ENCODE results near the gene JAZF1.
A peak's percentile ranks its signal among the peaks of the same experiment; 100 is the strongest.

The JAZF1 gene

DNA sequence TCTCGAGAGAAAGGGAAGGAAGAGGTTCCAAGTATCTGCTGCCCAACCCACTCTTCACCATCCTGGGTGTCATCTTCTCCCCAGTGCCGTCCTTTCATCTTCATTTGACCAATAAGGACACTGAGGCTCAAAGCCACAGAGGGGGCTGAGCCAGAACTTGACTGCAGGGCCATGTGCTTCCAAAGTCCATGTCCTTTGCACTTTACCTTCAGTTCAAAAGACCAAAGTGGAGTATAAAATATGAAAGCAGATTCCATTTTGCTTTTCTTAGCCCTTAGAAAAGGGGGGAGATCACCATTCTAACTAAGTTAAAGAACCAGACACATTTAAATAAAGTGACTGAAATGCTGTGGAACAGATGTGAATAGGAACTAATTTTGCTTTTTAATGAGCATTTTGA is 56.2 kb downstream of the JAZF1 start:
- in situ Hi-C loops (cut with HindIII; ENCODE audit: low pct_ligation_motif_present, low pct_unique_long_range_greater_than_20kb, low sequenced_read_pairs) = no loop called here
- DNase-seq = no peak

DNA sequence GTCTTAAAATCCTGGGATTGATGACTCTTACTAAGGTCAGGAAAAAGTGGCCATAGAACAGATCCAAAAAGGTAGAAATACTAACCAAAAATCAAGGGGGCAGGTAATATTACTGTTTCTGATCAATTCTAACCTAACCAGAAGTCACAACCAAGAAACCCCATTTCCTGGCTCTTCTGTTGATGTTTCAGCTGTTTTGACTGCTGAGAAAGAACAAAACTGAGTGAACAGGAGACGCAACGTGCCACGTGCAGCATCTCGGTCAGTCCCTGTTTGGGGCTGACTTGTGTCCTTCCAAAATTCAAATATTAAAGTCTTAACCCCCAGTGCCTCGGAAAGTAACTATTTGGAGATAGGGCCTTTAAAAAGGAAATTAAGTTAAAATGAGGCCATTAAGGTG is 56.8 kb downstream of the JAZF1 start:
- no peak for DNase-seq
- in situ Hi-C loops (cut with HindIII; ENCODE audit: low pct_ligation_motif_present, low pct_unique_long_range_greater_than_20kb, low sequenced_read_pairs) = no loop called here

DNA sequence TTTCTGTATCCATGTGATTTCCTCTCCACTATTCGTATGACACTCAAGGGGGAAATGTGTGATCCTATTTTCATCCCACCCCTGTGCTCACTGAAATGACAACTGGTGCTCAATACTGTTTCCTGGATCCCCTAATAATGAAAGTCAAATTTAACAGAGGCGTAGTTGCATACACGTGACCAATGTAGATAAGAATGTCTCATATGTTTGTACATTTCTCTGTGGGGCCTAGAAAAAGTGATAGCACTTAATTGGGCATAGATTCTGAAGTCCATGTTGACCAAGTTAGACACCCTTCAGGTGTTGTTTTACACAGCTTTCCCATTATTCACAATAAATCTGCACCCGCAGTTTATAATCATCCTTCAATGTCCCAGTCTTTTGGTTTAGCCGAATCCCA is 59.1 kb downstream of the JAZF1 start:
- in situ Hi-C loops (cut with HindIII; ENCODE audit: low pct_ligation_motif_present, low pct_unique_long_range_greater_than_20kb, low sequenced_read_pairs) = no loop called here
- DNase-seq = no peak

DNA sequence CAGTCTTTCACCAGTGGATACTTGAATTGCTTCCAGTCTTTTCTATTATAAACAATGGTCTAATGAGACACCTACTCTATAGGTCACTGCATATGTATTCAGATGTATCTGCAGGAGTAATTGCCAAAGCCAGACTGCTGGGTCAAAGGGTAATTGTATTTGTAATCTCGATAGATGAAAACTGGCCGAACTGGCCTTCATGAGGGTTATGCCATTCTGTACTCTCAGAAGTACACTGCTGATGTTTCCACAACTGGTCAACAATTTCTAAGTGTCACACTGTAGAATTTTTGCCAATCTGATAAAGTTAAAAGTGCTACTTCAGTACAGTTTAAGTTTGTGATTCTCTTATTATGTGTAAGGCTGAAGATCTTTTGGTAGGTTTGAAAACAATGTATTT is 64.6 kb downstream of the JAZF1 start:
- in situ Hi-C loops (cut with HindIII; ENCODE audit: low pct_ligation_motif_present, low pct_unique_long_range_greater_than_20kb, low sequenced_read_pairs) = no loop called here
- DNase-seq = no peak

DNA sequence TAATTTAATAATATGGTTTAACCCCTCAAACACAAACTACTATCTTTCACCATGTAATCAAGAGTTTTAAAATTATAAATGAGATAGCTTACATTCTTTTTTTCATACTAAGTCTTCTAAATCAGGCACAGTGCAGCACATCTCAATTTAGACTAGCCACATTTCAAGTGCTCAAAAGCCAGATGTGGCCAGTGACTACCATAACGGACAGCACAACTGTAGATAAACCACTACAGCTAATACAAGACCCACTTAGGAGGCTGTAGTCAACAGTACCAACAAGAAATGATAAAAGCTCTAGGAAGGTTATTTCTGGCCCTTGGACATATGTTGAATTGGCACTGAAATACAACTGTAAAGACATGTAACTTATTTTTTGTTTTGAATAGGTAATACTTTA is 65.3 kb downstream of the JAZF1 start:
- in situ Hi-C loops (cut with HindIII; ENCODE audit: low pct_ligation_motif_present, low pct_unique_long_range_greater_than_20kb, low sequenced_read_pairs) = no loop called here
- no peak for DNase-seq

DNA sequence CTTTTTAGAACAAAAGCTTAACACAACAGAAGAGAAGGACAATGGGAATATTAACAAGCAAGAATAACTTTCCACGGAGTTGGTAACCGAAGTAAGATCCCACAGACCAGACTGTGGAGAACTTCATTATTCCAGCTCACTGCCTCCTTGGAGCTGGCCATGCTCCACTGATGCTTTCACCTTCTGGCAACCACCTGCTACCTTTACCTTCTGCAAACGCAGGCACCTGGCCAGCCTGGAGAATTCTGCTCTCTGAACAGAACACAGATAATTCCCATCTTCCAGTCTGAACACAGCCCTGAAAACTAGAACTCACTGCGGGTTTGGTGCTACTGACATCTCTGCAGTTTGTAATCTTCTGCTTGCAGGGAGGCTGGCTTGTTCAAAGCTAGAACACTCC is 66.5 kb downstream of the JAZF1 start:
- in situ Hi-C loops (cut with HindIII; ENCODE audit: low pct_ligation_motif_present, low pct_unique_long_range_greater_than_20kb, low sequenced_read_pairs) = no loop called here
- DNase-seq = no peak

DNA sequence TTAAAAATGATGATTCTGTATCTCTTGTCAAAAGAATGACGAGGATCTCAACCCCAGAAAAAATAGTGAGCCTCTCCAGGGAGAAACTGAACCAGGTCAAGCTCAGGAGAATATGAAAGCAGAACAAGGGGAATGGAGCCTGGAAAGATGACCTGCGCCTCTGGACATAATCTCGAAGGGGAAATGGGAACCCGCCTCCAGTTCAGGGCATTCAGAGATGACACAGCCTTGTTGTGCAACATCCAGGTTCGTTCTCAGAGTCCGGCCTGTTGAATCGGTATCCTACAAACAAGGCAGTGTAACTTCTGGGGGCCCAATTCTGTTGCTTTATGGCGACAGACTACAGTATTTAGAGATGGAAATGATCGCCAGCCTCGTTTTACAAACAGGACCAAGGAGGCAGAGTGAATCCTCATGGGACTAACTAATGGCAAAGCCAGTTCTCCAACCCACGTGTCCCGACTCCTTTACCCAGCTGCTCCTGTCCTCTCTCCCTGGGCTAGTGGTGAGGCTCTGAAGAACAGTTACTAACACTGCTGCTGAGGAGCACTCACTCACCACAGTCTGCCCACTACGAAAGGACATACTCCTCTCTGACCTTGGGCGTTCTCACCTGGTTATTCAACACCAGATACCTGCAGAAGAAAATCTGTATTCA is 67.6 kb downstream of the JAZF1 start:
- in situ Hi-C loops (cut with HindIII; ENCODE audit: low pct_ligation_motif_present, low pct_unique_long_range_greater_than_20kb, low sequenced_read_pairs) = no loop called here
- DNase-seq = no peak

DNA sequence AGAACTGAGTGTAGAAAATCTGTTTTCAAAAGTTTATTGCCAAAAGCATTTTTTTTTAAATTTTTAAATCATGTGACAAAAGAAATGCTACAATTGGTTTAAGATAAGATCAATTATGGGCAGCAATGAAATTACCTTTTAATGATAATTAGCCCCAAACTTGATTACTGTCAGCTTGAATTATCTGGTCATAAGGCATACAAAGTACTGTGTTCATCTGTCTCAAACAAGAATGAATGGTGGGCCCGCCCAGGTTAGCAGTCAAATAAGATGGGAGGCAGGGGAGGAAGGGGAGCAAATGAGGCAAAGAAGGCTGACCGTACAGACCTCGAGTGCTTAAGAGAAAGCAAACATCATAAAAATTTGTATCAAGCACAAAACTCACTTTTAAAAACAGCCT is 68.1 kb downstream of the JAZF1 start:
- in situ Hi-C loops (cut with HindIII; ENCODE audit: low pct_ligation_motif_present, low pct_unique_long_range_greater_than_20kb, low sequenced_read_pairs) = no loop called here
- no peak for DNase-seq

DNA sequence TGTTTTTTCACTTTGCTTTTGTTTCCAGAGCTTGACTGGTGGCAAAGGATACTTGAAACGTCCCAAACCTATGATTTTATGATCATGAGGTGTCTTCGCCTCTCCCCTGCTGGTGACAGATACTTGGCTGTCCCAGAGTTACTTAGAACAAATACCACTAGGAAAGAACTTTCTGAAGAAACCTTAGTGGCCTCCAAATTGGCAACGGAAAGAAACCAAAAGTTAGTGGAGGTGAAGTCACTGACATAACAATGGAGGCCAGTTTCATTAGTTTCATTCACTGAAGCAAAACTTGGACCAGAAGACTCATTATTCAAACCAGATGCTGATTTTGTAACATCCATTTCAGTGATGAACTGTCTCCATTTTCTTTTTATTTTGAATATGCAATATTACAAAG is 68.6 kb downstream of the JAZF1 start:
- in situ Hi-C loops (cut with HindIII; ENCODE audit: low pct_ligation_motif_present, low pct_unique_long_range_greater_than_20kb, low sequenced_read_pairs) = no loop called here
- DNase-seq = no peak

DNA sequence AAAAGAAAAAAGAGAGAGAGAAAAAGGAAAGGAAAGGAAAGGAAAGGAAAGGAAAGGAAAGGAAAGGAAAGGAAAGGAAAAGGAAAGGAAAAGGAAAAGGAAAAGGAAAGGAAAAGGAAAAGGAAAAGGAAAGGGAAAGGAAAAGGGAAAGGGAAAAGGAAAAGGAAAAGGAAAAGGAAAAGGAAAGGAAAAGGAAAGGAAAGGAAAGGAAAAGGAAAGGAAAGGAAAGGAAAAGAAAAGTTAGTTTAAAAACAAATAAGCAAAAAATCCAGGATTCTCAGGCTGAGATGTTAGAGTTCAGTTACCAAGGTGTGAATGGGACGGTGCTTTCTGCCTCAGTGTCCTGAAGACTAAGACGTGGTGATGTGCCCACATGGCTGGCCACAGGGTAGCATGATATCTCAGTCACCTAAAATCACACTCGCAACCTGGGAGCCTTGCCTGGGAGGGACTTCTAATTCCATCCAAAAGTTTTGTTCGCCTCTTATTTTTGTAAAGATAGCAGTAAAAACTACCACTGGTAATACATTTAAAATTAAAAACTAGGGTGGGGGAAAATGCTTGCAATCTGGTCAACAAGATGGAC is 70.1 kb downstream of the JAZF1 start:
- DNase-seq = no peak
- in situ Hi-C loops (cut with HindIII; ENCODE audit: low pct_ligation_motif_present, low pct_unique_long_range_greater_than_20kb, low sequenced_read_pairs) = no loop called here

DNA sequence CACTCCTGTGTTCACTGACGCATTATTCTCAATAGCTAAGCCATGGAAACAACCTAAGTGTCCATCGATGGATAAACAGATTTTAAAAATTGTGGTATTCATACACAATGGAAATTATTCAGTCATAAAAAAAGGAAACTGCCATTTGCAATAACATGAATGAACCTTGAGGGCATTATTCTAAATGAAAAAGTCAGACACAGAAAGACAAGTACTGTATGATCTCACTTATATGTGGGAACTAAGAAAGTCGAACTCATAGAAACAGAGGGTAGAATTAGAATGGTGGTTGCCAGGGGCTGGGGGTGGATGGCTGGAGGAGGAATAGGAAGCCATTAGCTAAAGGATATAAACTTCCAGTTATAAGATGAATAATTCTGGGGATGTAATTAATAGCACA is 71.8 kb downstream of the JAZF1 start:
- in situ Hi-C loops (cut with HindIII; ENCODE audit: low pct_ligation_motif_present, low pct_unique_long_range_greater_than_20kb, low sequenced_read_pairs) = no loop called here
- DNase-seq = no peak

DNA sequence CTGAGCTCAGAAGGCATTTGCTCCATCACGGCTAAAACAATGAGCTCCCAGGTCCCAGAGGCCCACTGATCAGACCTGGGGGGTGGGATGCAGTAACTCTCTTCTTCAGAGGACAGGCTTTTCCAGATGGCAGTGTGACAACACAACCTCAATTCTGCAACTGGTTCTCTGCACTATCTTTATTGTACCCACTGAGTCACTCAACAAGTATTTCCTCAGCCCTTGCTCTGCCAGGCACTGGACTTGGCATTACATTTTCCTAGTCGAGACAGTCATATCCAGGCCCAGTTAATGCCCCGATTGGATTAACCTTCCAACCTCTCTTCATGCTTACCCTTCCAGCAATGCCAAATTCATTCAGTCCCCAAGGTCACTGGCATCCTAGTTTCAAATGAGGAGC is 72.6 kb downstream of the JAZF1 start:
- in situ Hi-C loops (cut with HindIII; ENCODE audit: low pct_ligation_motif_present, low pct_unique_long_range_greater_than_20kb, low sequenced_read_pairs) = no loop called here
- peak; percentile 79 for DNase-seq

DNA sequence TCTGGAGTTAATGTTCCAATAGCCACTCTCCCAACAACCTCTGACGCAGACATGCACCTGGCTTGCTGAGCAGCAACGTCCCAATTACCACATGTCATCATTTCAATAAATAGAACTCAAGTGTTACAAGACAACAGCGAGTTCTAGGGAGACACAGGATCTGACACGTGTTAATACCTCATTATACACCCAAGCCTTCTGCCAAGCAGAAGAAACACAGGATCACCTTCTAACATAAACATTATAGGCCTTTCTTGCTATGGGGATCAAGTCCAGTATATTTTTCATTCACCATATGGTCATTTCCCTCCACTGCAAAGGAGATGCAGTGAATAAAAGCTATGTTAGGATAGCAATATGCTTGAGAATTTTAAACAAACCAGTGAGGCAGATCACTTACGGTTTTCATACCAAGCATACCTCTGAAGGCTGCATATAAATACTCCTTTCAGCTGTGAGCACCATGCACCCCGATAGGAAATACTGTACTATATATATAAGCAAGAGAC is 74.2 kb downstream of the JAZF1 start:
- DNase-seq = peak; percentile 51
- in situ Hi-C loops (cut with HindIII; ENCODE audit: low pct_ligation_motif_present, low pct_unique_long_range_greater_than_20kb, low sequenced_read_pairs) = no loop called here

DNA sequence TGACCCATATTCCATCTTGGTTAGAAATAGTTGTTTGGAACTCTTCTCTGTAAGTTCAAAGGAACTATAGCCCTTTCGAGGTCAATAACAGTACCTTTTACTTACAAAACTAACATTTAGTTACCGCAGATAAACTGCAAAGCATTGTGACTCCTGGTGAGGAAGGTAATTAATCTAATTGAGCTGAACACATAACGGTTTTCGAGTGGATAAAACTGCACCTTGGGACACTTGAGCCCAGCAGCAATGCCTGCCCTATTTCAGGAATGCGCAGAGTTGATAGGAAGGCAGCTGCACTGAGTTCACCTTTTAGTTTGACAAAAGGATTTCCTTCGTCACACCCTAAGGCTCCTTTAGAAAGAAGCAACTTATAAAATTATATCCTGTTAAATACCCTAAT is 75.4 kb downstream of the JAZF1 start:
- no peak for DNase-seq
- in situ Hi-C loops (cut with HindIII; ENCODE audit: low pct_ligation_motif_present, low pct_unique_long_range_greater_than_20kb, low sequenced_read_pairs) = no loop called here

DNA sequence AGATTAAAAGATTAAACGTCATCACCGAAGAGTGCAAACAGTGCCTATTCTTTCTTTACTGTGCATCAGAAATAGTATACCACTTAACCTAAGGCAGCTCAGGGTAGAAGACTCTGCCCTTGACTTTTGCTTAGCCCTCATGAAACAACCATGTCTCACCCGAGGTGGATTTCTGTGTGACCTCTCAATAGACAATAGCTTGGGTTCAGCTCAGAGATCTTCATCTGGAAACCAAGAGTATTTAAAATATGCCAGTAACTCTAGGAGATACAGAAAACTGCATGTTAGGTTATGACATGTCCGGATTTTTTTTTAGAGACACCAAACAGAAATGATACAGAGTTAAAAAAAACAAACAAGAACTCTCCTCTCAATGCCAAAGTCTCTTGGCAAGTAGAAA is 75.8 kb downstream of the JAZF1 start:
- no peak for DNase-seq
- in situ Hi-C loops (cut with HindIII; ENCODE audit: low pct_ligation_motif_present, low pct_unique_long_range_greater_than_20kb, low sequenced_read_pairs) = no loop called here

DNA sequence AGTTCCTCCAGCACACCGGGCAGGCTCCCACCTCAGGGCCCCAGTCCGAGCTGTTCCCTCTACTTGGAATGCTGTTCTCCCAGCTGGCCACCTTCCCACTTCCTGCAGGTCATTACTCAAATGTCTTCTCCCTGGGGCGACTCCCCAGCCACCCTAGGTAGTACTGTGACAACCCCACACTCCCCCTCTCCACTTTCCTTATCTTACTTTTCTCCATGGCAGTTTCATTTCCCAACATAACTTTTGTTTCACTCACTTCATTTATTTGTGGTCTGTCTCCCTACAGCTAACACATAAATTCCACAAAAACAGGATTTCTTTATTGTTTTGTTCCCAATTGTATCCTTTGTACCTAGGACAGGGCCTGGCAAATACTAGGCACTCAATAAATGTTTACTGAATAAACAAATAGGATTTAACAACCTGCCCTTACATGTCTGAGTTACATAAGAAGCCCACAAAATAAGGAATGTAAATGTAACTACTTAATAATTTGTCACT is 76.5 kb downstream of the JAZF1 start:
- no peak for DNase-seq
- in situ Hi-C loops (cut with HindIII; ENCODE audit: low pct_ligation_motif_present, low pct_unique_long_range_greater_than_20kb, low sequenced_read_pairs) = no loop called here

DNA sequence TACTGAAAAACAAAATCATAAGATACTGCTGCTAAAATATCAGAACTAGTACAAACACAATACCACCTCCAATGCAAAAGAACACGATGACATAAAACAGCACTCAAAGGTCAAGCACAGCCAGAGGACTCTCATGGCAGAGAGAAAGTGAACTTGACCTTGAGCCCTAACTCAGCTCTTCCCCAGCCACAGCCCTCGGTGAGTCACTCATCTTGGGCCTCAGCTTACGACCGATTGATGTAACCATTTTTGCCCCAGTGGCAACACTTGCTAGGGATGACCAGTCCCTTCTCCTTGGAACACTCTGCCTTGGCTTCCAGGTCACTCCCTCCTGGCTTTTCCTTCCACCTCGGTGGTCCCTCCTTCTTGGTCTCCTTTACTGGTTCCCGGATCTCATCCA is 77.8 kb downstream of the JAZF1 start:
- peak; percentile 63 for DNase-seq
- in situ Hi-C loops (cut with HindIII; ENCODE audit: low pct_ligation_motif_present, low pct_unique_long_range_greater_than_20kb, low sequenced_read_pairs) = no loop called here

DNA sequence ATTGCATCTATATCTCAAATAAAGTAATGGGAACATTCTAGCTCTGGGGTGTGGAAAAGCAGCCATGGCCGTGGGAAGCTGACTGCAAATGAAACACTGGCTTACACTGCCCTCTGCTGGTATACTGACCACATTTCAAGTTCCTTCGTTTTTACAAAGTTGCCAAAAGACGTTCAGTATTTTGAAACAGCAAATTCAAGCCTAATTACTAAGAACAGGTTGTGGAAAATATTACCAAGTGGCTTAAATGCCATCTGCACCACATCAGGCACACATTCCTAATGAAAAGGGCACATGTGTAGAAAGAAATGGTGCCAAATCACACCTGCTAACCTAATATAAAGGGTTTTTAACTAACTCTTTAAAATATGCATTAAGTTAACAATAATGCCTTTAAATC is 83.9 kb downstream of the JAZF1 start:
- peak; percentile 70 for DNase-seq

DNA sequence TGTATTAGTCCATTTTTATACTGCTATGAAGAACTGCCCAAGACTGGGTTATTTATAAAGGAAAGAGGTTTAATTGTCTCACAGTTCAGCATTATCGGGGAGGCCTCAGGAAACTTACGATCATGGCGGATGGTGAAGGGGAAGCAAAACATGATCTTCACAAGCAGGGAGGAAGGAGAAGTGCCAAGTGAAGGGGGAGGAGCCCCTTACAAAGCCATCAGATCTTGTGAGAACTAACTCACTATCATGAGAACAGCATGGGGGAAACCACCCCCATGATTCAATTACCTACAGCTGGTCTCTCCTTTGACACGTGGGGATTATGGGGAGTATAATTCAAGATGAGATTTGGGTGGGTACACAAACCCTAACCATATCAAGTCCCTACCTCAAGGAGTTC is 85.4 kb downstream of the JAZF1 start:
- in situ Hi-C loops (cut with HindIII; ENCODE audit: low pct_ligation_motif_present, low pct_unique_long_range_greater_than_20kb, low sequenced_read_pairs) = no loop called here
- no peak for DNase-seq

More for the DNA sequence above, 83.9 kb downstream of the JAZF1 start:
- in situ Hi-C loops (cut with HindIII; ENCODE audit: low pct_ligation_motif_present, low pct_unique_long_range_greater_than_20kb, low sequenced_read_pairs) = no loop called here

DNA sequence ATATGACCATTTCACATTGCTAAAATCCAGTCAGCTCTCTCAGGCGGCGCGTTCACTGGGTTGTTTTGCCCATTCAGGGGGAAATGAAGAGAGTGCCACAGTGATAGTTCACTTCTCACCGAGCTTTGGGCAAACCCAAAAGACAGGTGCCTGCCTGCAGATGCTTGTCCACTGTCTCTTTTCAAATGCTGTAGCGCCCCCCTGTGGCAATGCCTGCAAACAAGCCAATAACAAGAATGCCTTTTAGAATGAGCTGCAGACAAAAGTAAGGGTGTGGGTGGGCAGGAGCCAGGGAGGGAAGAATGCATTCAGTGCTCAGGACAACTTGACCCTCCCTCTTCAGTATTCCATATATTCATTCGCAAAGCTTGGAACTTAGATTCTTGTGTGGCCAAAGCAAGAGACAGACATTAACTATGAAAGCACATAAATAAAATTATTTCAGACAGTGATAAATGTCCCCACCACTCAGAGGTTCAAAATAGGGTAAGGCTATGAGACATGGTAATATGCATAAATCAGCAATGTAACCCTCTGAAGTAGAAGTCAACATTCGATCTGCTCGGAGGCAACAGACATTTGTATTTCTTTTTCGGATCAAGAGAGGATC is 86.9 kb downstream of the JAZF1 start:
- in situ Hi-C loops (cut with HindIII; ENCODE audit: low pct_ligation_motif_present, low pct_unique_long_range_greater_than_20kb, low sequenced_read_pairs) = no loop called here
- peak; percentile 87 for DNase-seq

Measured in ACHN (cell line).